Endothelial cell of umbilical vein (primary cell): ENCODE data around the gene HFE. TPM values are rescaled to one million over a fixed set of nuclear protein-coding genes. Genes with fewer than 3 reads are reported as not detected.

Experiments
- BruUV-seq: library from RNA; stranded (reverse); fragments of 400-500 nt; replicated peaks from 2 replicates; lab custom pipeline; 2021; lab: Mats Ljungman, UMichigan
- CTCF ChIA-PET: fragments of 300-600, 350-600 bp; sonication (Branson Sonifier 250); formaldehyde crosslinking; loops from one replicate; lab custom pipeline; 2021; ENCODE audit warnings: antibody characterized with exemption, inconsistent platforms; lab: Charles Lee
- POLR2A ChIA-PET: fragments of 300-600, 350-600 bp; sonication (Branson Sonifier 250); formaldehyde crosslinking; loops from one replicate; lab custom pipeline; 2021; ENCODE audit warnings: antibody characterized with exemption, inconsistent platforms; lab: Charles Lee
- DNase-seq: peaks from one replicate; pipeline ENCODE4 v3.0.0-alpha.2; 2011; ENCODE audit warnings: low read depth, low spot score
- FAIRE-seq: peaks from 2 replicates; lab custom pipeline; 2011; peaks lifted over from hg19 to GRCh38; lab: Jason Lieb, UNC
- H2AFZ ChIP-seq: 2 replicates; pipeline ENCODE4 v1.6.0; 2012; ENCODE audit warnings: low read depth, low read length, control low read depth, inconsistent platforms
- H3K27ac ChIP-seq: 2 replicates; pipeline ENCODE4 v1.5.1; 2011; ENCODE audit warnings: low read depth, mild to moderate bottlenecking, control low read depth, low read length, moderate library complexity; ENCODE audit not compliant: insufficient read depth
- H3K27me3 ChIP-seq, 2 experiments: 2 replicates each; pipeline versions ENCODE4 v1.6.0 to v1.6.1; 2011; ENCODE audit warnings: low read length in 2 of 2, mixed read lengths in 1 of 2; ENCODE audit not compliant: control insufficient read depth in 2 of 2, insufficient read depth in 2 of 2
- H3K36me3 ChIP-seq, 2 experiments: 2 replicates in 1 of 2; 3 replicates in 1 of 2; pipeline ENCODE4 v1.5.1; 2011; ENCODE audit warnings: low read length in 2 of 2, mild to moderate bottlenecking in 1 of 2, moderate library complexity in 1 of 2; ENCODE audit not compliant: control insufficient read depth in 2 of 2, insufficient read depth in 2 of 2; ENCODE audit errors: extremely low read depth in 1 of 2
- H3K4me1 ChIP-seq: 3 replicates; pipeline ENCODE4 v1.5.1; 2011; ENCODE audit warnings: mild to moderate bottlenecking, low read length; ENCODE audit not compliant: control insufficient read depth, insufficient read depth; ENCODE audit errors: extremely low read depth
- H3K4me2 ChIP-seq: 2 replicates; pipeline ENCODE4 v1.6.1; 2011; ENCODE audit warnings: low read length, control low read depth, mixed read lengths; ENCODE audit not compliant: insufficient read depth
- H3K4me3 ChIP-seq, 3 experiments: fragments of 200-600 bp in 1 of 3; sonication (generic), shearing (Covaris generic) in 1 of 3; replicated peaks in 1 of 3; 2 replicates each; pipeline ENCODE4 v1.5.1; 2011 to 2016; ENCODE audit warnings: control low read depth in 3 of 3, low read length in 3 of 3, mild to moderate bottlenecking in 2 of 3, inconsistent platforms in 1 of 3, low read depth in 1 of 3, moderate library complexity in 1 of 3; ENCODE audit not compliant: insufficient read depth in 1 of 3
- H3K79me2 ChIP-seq: 2 replicates; pipeline ENCODE4 v1.6.0; 2012; ENCODE audit warnings: low read length, inconsistent platforms; ENCODE audit not compliant: control insufficient read depth, insufficient read depth
- H3K9ac ChIP-seq: replicated peaks from 2 replicates; pipeline ENCODE3; 2011; ENCODE audit warnings: low read length, control low read depth; ENCODE audit not compliant: insufficient read depth; ENCODE audit errors: extremely low read depth
- H3K9me1 ChIP-seq: replicated peaks from 3 replicates; pipeline ENCODE4 v1.6.0; 2011; ENCODE audit warnings: mild to moderate bottlenecking, low read length; ENCODE audit not compliant: control insufficient read depth, insufficient read depth; ENCODE audit errors: extremely low read depth
- H3K9me3 ChIP-seq: replicated peaks from 2 replicates; pipeline ENCODE4 v1.5.1; 2012; ENCODE audit warnings: low read length, inconsistent platforms; ENCODE audit not compliant: control insufficient read depth, insufficient read depth
- H4K20me1 ChIP-seq: replicated peaks from 2 replicates; pipeline ENCODE3; 2011; ENCODE audit warnings: mild to moderate bottlenecking, low read length; ENCODE audit not compliant: control insufficient read depth, insufficient read depth; ENCODE audit errors: extremely low read depth
- EZH2 ChIP-seq: IDR thresholded peaks from 2 replicates; pipeline ENCODE4 v1.6.1; 2012; ENCODE audit warnings: borderline replicate concordance, low read depth, mild to moderate bottlenecking, moderate library complexity, low read length, inconsistent platforms; ENCODE audit not compliant: severe bottlenecking
- FOS ChIP-seq: IDR thresholded peaks from 2 replicates; pipeline ENCODE4 v1.6.1; 2011; ENCODE audit warnings: mild to moderate bottlenecking, low read length, moderate library complexity, borderline replicate concordance; ENCODE audit not compliant: insufficient read depth
- GATA2 ChIP-seq: IDR thresholded peaks from 2 replicates; pipeline ENCODE4 v1.7.0; 2011; ENCODE audit warnings: low read depth, mild to moderate bottlenecking, moderate library complexity, mixed read lengths, low read length; ENCODE audit not compliant: insufficient read length, insufficient read depth
- JUN ChIP-seq: IDR thresholded peaks from 2 replicates; pipeline ENCODE4 v1.6.1; 2011; ENCODE audit warnings: borderline replicate concordance, low read depth; ENCODE audit not compliant: insufficient read length, insufficient read depth
- MAX ChIP-seq: IDR thresholded peaks from 2 replicates; pipeline ENCODE4 v1.6.1; 2011; ENCODE audit not compliant: insufficient read depth, insufficient read length
- MYC ChIP-seq: IDR thresholded peaks from one replicate; pipeline ENCODE4 v1.6.1; 2011; ENCODE audit warnings: mild to moderate bottlenecking, low read depth, low read length
- POLR2A ChIP-seq: IDR thresholded peaks from 2 replicates; pipeline ENCODE4 v1.6.1; 2012; ENCODE audit warnings: low read depth, mild to moderate bottlenecking, control low read depth, low read length
- POLR2AphosphoS5 ChIP-seq: IDR thresholded peaks from 2 replicates; pipeline ENCODE4 v1.6.1; 2012; ENCODE audit warnings: low read depth, mild to moderate bottlenecking, control low read depth, low read length, moderate library complexity; ENCODE audit not compliant: insufficient read depth
- dilution Hi-C: fragments of 300-500 bp; cut with MboI; formaldehyde crosslinking; loops from one replicate; pipeline ENCODE4 v1.15.0; 2019; ENCODE audit warnings: low sequenced_read_pairs; ENCODE audit not compliant: extremely low pct_ligation_motif_present
- intact Hi-C: fragments of 100-400 bp; cut with micrococcal nuclease; formaldehyde crosslinking; loops from one replicate; pipeline ENCODE4 v1.10.0; 2022
- polyA plus RNA-seq, 4 experiments: library from polyadenylated mRNA; depleted of rRNA in 3 of 4; stranded (reverse) in 3 of 4; unstranded in 1 of 4; fragments of >200 nt; gene quantifications; 2 replicates each; pipeline versions ENCODE4 v1.2.1 to v1.2.3, GENCODE V29; 2011 to 2012; ENCODE audit warnings: missing spikeins in 1 of 4
- total RNA-seq: library from RNA; stranded (reverse); gene quantifications from 2 replicates; pipeline ENCODE4 v1.2.3, GENCODE V29; 2021
- TF ChIP-seq, protein P1 (sequence below), 2 donors: IDR thresholded peaks; 1 replicate in 1 of 2; 2 replicates in 1 of 2; pipeline ENCODE4 v1.5.1; 2011; ENCODE audit warnings: low read length in 2 of 2, mild to moderate bottlenecking in 2 of 2, moderate library complexity in 2 of 2, control low read depth in 1 of 2, inconsistent platforms in 1 of 2, low read depth in 1 of 2; ENCODE audit not compliant: insufficient read depth in 1 of 2; ENCODE audit errors: extremely low read depth in 1 of 2

HFE gene
- total and polyA plus RNA-seq, 2 donors (not counting 3 experiments of a cell fraction or from before 2014, with no cell fraction given) = 6.3 to 8.1 TPM

DNA sequence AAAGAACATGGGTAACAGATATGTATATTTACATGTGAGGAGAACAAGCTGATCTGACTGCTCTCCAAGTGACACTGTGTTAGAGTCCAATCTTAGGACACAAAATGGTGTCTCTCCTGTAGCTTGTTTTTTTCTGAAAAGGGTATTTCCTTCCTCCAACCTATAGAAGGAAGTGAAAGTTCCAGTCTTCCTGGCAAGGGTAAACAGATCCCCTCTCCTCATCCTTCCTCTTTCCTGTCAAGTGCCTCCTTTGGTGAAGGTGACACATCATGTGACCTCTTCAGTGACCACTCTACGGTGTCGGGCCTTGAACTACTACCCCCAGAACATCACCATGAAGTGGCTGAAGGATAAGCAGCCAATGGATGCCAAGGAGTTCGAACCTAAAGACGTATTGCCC, 5.2 kb downstream of the HFE start:
- Histone ChIP-seq H2AFZ (no peak overlapping the region), H3K9me1 (no peaks in the 10 kb centered on the region), H3K4me3 (no peak overlapping the region), H3K27ac (no peak overlapping the region), H3K36me3 (no peaks in the 10 kb centered on the region), H3K27me3 (peaks cover 0 to 4% of the 10 kb centered on the region in 2 experiments), H3K9ac (no peak overlapping the region), H3K9me3 (no peaks in the 10 kb centered on the region), H3K79me2 (no peaks in the 10 kb centered on the region), H4K20me1 (no peaks in the 10 kb centered on the region), H3K4me1 (peaks cover 10% of the 10 kb centered on the region), H3K4me2 (no peak overlapping the region)
- intact Hi-C loops = no loop called here
- FAIRE-seq (no peak), DNase-seq (no peak)
- ChIA-PET CTCF (interaction anchor here (0.6 to 9.0 kb wide), 2 partner anchors 28 to 60 kb away, joined by 5 to 202 read pairs; a partner anchor contains a TSS), POLR2A (interaction anchor here (0.6 kb wide), 2 partner anchors 58 to 1053 kb away, joined by 3 to 4 read pairs; no protein-coding TSS in a partner anchor)
- dilution Hi-C loops = no loop called here
- TF ChIP-seq FOS (no peak), MAX (no peak), POLR2A (no peak), GATA2 (no peak), POLR2AphosphoS5 (no peak), EZH2 (no peak), JUN (no peak), MYC (no peak)
- TF ChIP-seq, protein P1, sequence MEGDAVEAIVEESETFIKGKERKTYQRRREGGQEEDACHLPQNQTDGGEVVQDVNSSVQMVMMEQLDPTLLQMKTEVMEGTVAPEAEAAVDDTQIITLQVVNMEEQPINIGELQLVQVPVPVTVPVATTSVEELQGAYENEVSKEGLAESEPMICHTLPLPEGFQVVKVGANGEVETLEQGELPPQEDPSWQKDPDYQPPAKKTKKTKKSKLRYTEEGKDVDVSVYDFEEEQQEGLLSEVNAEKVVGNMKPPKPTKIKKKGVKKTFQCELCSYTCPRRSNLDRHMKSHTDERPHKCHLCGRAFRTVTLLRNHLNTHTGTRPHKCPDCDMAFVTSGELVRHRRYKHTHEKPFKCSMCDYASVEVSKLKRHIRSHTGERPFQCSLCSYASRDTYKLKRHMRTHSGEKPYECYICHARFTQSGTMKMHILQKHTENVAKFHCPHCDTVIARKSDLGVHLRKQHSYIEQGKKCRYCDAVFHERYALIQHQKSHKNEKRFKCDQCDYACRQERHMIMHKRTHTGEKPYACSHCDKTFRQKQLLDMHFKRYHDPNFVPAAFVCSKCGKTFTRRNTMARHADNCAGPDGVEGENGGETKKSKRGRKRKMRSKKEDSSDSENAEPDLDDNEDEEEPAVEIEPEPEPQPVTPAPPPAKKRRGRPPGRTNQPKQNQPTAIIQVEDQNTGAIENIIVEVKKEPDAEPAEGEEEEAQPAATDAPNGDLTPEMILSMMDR (IDR thresholded peaks at IDR 0.05; ENCODE audit: extremely low read depth in 1 of 2, insufficient read depth in 1 of 2, low read depth in 1 of 2, low read length in 2 of 2) = no peak
- no TSS peak for BruUV-seq
